Chondrocyte (in vitro differentiated cells): ENCODE results near the gene ECEL1. TPM values are rescaled to one million over a fixed set of nuclear protein-coding genes. Genes with fewer than 3 reads are reported as not detected.

Experiments used
- DNase-seq: peaks from one replicate; pipeline ENCODE4 v3.0.0; 2021; ENCODE audit warnings: mixed read lengths, low spot score
- H3K27ac Mint-ChIP-seq: one replicate; pipeline ENCODE4 v1.8.0; 2021; ENCODE audit warnings: mild to moderate bottlenecking, moderate library complexity, mixed read lengths; ENCODE audit not compliant: unreplicated experiment
- H3K27me3 Mint-ChIP-seq: 2 replicates; pipeline ENCODE4 v1.8.0; 2021; ENCODE audit warnings: low read depth, mixed read lengths
- H3K36me3 Mint-ChIP-seq: 2 replicates; pipeline ENCODE4 v1.8.0; 2021; ENCODE audit warnings: low read depth, mixed read lengths
- H3K4me1 Mint-ChIP-seq: 2 replicates; pipeline ENCODE4 v1.8.0; 2021; ENCODE audit warnings: low read depth, mild to moderate bottlenecking, mixed read lengths
- H3K4me3 Mint-ChIP-seq: one replicate; pipeline ENCODE4 v1.8.0; 2021; ENCODE audit warnings: mild to moderate bottlenecking, moderate library complexity, mixed read lengths; ENCODE audit not compliant: unreplicated experiment
- H3K9me3 Mint-ChIP-seq: 2 replicates; pipeline ENCODE4 v1.8.0; 2021; ENCODE audit warnings: low read depth, mixed read lengths
- CTCF ChIP-seq: fragments of 200-600 bp; sonication (generic); IDR thresholded peaks from 2 replicates; pipeline ENCODE4 v1.5.0; 2021; ENCODE audit warnings: antibody characterized with exemption, mild to moderate bottlenecking, moderate library complexity
- total RNA-seq: library from RNA; stranded (reverse); gene quantifications from 3 replicates; pipeline ENCODE4 v1.2.1, GENCODE V29; 2021

Gene ECEL1
- total RNA-seq, 1 donor from 2014 or later: 0.12 TPM

GRCh38 chr2:232524771-232525170, 37.1 kb upstream of the ECEL1 start:
- no peak overlapping the region for H3K4me3 Mint-ChIP-seq
- DNase-seq: peak; percentile 62

GRCh38 chr2:232523682-232524597, 36.3 kb upstream of the ECEL1 start:
- Mint-ChIP-seq H3K4me3 (peak overlapping the region; percentile 33), H3K9me3 (no peaks in the 10 kb centered on the region), H3K27me3 (peaks cover 32% of the 10 kb centered on the region), H3K27ac (no peak overlapping the region), H3K4me1 (peaks cover 7% of the 10 kb centered on the region), H3K36me3 (no peaks in the 10 kb centered on the region)
- peak; percentile 71 for TF ChIP-seq CTCF
- no peak for DNase-seq

More at GRCh38 chr2:232524771-232525170, 37.1 kb upstream of the ECEL1 start:
- no peak overlapping the region for H3K27ac Mint-ChIP-seq
- H3K9me3 Mint-ChIP-seq: no peaks in the 10 kb centered on the region
- H3K27me3 Mint-ChIP-seq: peaks cover 27% of the 10 kb centered on the region
- no peak for TF ChIP-seq CTCF
- H3K4me1 Mint-ChIP-seq: peaks cover 7% of the 10 kb centered on the region
- H3K36me3 Mint-ChIP-seq: no peaks in the 10 kb centered on the region

GRCh38 chr2:232523402-232523681, 35.7 kb upstream of the ECEL1 start:
- no peak overlapping the region for H3K4me3 Mint-ChIP-seq
- DNase-seq: no peak
- H3K27ac Mint-ChIP-seq: no peak overlapping the region
- peaks cover 30% of the 10 kb centered on the region for H3K27me3 Mint-ChIP-seq
- H3K36me3 Mint-ChIP-seq: no peaks in the 10 kb centered on the region
- no peak for TF ChIP-seq CTCF
- peaks cover 7% of the 10 kb centered on the region for H3K4me1 Mint-ChIP-seq
- no peaks in the 10 kb centered on the region for H3K9me3 Mint-ChIP-seq

GRCh38 chr2:232522623-232523401, 35.2 kb upstream of the ECEL1 start:
- H3K4me1 Mint-ChIP-seq: peaks cover 7% of the 10 kb centered on the region
- H3K27ac Mint-ChIP-seq: no peak overlapping the region
- no peaks in the 10 kb centered on the region for H3K9me3 Mint-ChIP-seq
- no peaks in the 10 kb centered on the region for H3K36me3 Mint-ChIP-seq
- DNase-seq: no peak
- TF ChIP-seq CTCF: no peak
- H3K27me3 Mint-ChIP-seq: peaks cover 30% of the 10 kb centered on the region
- no peak overlapping the region for H3K4me3 Mint-ChIP-seq

GRCh38 chr2:232521959-232522622, 34.5 kb upstream of the ECEL1 start:
- DNase-seq: no peak
- Mint-ChIP-seq H3K4me3 (no peak overlapping the region), H3K36me3 (no peaks in the 10 kb centered on the region), H3K27me3 (peaks cover 34% of the 10 kb centered on the region), H3K9me3 (no peaks in the 10 kb centered on the region), H3K27ac (no peak overlapping the region), H3K4me1 (peaks cover 7% of the 10 kb centered on the region)
- peak; percentile 95 for TF ChIP-seq CTCF
